GM12872 (cell line): Measurements from ENCODE around the gene UIMC1.

Experiments used
- CTCF ChIP-seq: IDR thresholded peaks from 3 replicates; pipeline ENCODE4 v1.5.1; 2011; ENCODE audit warnings: low read depth, mild to moderate bottlenecking, low read length, moderate library complexity; ENCODE audit not compliant: insufficient read depth

UIMC1 gene

GRCh38 chr5:176876506-176877431, 129.8 kb downstream of the UIMC1 start:
- TF ChIP-seq CTCF = no peak

GRCh38 chr5:176875783-176876505, 130.6 kb downstream of the UIMC1 start:
- TF ChIP-seq CTCF = no peak

- no peak for TF ChIP-seq CTCF
These were observed 131.5 kb downstream of the UIMC1 start for GRCh38 chr5:176875014-176875550.

GRCh38 chr5:176874198-176874780, 132.3 kb downstream of the UIMC1 start:
- TF ChIP-seq CTCF = no peak

GRCh38 chr5:176873541-176874172, 132.9 kb downstream of the UIMC1 start:
- TF ChIP-seq CTCF = no peak

- TF ChIP-seq CTCF = peak; percentile 17; the same call in 1 of the 3 replicates
These were observed 136.4 kb downstream of the UIMC1 start for GRCh38 chr5:176870110-176870591.
